ENCODE data around the gene EFHD2.
"Not testable (repeated sequence)": the region's sequence is repeated elsewhere in the genome, so short reads cannot be mapped to it uniquely, and the experiment has no call there.

Gene EFHD2

DNA sequence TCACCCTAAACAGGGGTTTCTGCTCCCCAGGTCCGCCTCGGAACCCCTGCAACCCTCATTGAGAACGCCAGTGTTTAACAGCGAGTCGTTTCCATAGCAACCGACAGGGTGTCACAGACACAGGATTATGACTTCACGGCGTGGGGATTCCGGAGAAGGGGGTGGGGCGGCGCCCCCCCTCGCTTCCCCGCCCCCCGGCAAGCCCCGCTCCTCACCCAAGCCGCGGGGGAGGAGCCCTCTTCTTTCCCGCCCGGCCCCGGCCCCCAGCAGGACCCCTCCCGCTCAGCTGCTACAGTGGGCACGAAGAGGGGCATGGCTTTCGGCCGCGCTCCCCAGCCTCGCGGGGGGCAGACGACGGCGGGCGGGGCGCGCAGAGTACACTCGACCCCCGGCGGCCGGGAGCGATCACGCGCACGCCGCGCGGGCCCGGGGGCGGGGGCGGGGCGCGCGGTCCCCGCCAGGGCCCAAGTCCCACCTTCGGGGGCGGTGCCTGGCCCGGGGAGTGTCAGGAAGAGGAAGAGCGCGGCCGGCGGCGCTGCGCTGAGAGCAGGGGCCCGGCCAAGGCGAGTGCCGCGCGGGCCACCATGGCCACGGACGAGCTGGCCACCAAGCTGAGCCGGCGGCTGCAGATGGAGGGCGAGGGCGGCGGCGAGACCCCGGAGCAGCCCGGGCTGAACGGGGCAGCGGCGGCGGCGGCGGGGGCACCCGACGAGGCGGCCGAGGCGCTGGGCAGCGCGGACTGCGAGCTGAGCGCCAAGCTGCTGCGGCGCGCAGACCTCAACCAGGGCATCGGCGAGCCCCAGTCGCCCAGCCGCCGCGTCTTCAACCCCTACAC is at the start of gene EFHD2:
EFHD2 (plus strand) TSS at position 501 of the 835 bp plus-strand sequence; CDS start at position 585, 84 bp downstream.
- peak; percentile 89 for DNase-seq

- DNase-seq, result no peak
These were observed 49.0 kb upstream of the EFHD2 start for GRCh38 chr1:15360700-15361099.

DNA sequence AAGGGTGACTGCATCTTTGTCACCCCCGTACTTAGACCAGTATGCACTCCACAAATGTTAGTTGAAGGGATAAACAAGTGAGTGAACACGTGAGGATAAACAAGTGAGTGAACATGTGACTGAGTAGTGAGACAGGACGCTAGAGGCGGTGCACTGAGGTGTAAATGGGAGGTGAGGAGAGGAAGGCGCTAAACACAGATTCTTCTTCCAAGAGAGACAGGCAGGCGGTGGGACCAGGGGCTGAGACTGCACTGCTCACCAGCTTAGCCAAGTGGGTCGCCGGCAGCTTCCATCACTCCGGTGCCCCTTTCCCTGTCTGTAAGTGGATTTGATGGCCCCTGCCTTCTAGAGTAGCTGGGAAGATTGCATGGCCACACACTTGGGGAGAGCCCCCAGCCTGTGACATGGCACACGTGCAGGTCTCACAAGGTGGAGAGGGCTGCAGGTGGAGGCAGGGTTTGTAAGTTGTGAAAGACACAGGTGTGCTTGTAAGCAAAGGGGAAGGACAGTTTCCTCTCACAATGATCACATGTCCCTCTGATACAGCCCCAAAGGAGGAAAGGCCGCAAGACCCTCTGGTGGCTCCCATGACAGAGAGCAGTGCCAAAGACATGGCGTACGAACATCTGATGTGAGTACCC is 47.5 kb upstream of the EFHD2 start:
- DNase-seq, result no peak

GRCh38 chr1:15362737-15363128 is 47.0 kb upstream of the EFHD2 start:
- DNase-seq, result no peak

GRCh38 chr1:15364740-15365139 is 44.9 kb upstream of the EFHD2 start:
- DNase-seq, result no peak

- no peak for DNase-seq
These were observed 40.8 kb upstream of the EFHD2 start for GRCh38 chr1:15368888-15369287.

GRCh38 chr1:15370268-15370667 is 39.4 kb upstream of the EFHD2 start:
- DNase-seq, result no peak

DNA sequence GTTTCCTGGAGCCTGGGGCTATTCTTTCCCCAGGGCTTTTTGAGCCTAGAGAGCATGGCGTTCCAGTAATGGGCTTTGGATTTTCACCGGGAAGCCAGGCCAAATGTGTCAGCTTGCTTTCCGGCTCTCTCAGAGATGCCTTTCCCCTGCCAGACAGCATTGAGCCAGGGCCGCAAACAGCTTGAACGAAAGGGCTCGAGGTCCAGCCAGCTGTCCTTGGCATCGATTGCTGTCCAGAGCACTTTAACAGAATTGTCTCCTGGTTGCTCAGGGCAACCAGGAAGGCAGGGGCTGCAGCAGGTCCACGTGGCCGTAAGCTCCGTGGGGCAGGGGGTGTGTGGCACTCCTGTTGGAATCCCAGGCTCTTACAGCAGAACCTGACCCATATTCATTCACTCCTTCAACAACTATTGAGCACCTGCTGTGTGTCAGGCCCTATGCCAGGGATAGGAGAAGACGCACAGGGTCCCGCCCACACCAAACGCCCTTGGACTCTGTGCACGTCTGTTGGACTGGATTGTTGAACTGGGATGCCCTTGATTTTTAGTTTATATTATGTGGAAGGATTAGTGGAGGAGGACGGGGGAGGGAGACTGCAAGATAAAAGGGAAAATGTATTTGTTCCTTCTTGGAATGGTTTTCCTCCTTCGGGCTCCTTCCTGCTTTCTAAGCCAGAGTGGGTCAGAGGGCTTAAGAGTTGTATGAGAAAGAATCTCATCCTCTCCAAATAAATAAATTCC is 38.7 kb upstream of the EFHD2 start:
- DNase-seq, result no peak

DNA sequence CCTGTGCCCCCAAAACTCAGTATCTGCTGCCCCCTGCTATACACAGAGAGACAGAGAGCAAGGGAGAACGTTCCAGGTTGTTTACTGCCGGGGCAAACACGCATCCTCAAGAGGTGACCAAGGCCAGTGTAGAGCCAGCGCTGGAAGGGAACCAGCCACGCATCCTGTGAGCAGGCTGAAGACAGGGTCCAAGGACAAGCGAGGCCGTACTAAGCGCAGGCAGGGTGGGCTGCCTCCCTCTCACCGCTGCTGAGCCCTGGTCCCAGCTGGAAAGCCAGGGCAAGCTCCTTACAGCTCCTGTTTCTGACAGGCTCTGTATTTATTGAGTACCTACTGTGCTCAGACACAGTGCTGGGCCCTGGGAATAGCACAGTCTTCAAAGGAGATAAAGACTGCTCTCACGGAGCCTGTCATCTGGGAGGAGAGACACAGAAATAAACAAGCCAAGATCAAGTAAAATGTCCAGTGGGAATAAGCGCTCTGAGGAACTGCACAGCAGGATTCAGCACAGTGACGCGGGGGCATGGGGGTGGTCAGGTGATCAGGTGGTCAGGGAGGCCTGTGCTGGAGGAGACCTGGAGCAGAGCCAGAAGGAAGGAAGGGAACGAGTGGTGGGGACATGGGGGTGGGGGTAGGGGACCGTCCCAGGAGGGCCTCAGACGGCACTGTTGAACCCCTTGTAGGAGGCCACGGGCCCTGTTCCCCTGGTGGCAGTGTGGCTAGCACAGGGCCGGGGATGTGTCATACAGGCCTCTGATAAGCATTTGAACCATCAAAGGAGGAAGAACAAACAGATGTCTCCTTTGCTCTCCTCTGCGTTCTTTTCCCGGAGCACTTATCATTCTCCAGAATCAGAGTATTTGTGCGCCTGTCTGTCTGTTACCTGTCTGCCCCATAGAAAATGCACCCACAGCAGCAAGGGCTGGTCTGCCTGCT is 37.8 kb upstream of the EFHD2 start:
- DNase-seq, result no peak

- DNase-seq, result no peak
These were observed 31.0 kb upstream of the EFHD2 start for GRCh38 chr1:15378729-15379128.

GRCh38 chr1:15379151-15379550 is 30.5 kb upstream of the EFHD2 start:
- DNase-seq, result not testable (repeated sequence)

GRCh38 chr1:15380601-15381508 is 28.8 kb upstream of the EFHD2 start:
- DNase-seq, result no peak

DNA sequence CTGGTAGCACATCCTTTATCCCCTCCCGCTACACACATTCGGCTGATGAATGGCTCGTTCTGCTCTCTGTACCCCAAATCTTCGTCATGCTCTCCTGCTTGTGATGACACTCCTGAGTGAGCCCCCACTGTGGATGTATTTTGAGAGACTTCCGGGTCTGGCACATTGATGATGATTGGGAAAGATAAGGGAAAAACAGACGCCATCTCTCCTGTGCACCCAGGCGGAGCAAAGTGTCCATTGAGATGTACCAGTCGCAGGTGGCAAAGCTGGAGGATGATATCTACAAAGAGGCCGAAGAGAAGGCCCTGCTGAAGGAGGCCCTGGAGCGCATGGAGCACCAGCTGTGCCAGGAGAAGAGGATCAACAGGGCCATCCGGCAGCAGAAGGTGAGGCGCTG is 27.9 kb upstream of the EFHD2 start:
- DNase-seq, result no peak

DNA sequence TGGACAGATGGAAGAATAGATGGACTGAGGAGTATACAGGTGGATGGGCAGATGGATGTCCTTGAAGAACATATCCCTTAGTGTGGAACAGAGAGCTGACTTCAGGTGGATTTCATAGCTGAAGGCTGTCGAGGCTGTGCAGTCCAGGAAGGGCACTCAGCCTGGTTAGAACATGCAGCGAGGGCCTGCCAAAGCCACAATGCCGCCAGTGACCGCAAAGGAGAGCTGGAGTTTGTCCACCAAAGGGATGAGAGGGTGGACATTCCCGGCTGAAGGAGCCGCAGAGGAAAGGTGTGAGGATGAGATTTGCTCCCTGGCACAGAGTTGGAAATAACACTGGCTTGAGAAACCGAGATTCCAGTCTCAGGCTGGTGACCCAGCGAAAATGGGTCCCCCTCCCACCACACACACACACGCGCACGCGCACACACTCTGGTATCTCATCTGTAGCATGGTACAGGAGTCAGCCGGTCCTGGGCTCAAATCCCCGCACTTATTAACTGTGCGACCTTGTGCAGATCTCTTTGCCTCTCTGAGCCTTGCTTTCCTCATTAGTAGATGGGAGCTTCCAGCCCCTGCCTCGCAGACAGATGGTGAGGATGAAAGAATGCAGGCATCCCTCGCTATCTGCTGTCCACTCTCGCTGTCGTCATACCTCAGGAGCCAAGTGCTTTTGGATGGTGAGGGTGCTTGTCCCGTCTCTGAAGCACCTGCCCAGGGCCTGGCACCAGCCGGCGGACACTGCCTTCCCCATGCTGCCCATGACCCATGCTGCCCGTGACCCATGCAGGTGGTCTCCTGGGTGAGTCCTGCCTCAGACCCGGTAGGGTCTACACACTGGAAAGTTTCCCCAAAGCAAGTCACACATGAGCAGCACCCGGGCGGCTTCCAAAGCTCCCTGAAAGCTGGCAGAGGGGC is 26.8 kb upstream of the EFHD2 start:
- DNase-seq, result no peak

- no peak for DNase-seq
These were observed 25.9 kb upstream of the EFHD2 start for GRCh38 chr1:15383810-15384209.

GRCh38 chr1:15384301-15384901 is 25.3 kb upstream of the EFHD2 start:
- no peak for DNase-seq

DNA sequence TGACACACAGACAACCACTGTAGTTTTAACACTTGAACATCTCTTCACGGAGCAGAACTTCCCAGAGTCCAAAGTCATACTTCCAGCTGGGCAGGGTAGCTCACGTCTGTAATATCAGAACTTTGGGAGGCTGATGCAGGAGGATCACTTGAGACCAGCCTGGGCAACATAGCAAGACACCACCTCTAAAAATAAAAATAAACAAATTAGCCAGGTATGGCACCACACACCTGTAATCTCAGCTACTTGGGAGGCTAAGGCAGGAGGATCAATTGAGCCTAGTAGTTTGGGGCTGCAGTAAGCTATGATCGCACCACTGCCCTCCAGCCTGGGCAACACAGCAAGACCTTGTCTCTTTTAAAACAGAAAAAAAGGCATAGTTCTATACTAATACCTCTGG is 24.3 kb upstream of the EFHD2 start:
- no peak for DNase-seq

DNA sequence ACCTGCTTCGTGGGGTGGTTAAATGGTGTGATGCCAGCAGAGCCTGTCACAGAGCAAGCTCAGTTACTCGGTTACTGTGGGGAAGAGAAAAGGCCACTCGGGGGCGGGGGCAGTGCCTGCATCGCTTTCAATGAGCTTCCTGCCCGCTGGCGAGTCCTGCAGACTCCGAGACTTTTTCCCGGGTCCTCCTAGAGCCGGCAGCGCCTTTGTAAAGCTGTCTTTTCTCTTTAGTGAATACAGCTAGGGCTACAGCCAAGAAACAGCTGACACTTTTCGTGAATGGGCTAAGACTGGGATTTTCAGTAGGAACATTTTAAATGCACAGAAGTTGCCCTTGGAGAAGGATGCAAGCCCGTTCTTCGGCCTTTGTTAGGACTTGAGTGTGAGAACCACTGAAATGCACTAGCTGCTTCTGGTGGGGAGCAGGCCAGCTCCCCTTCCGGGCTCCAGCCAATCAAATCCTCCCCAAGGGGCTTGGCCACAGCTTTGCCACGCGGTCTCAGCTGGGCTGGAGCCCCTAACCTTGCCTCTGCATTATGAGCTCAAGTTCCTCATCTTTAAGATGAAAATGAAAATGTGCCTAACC is 23.4 kb upstream of the EFHD2 start:
- DNase-seq, result peak; percentile 41

DNA sequence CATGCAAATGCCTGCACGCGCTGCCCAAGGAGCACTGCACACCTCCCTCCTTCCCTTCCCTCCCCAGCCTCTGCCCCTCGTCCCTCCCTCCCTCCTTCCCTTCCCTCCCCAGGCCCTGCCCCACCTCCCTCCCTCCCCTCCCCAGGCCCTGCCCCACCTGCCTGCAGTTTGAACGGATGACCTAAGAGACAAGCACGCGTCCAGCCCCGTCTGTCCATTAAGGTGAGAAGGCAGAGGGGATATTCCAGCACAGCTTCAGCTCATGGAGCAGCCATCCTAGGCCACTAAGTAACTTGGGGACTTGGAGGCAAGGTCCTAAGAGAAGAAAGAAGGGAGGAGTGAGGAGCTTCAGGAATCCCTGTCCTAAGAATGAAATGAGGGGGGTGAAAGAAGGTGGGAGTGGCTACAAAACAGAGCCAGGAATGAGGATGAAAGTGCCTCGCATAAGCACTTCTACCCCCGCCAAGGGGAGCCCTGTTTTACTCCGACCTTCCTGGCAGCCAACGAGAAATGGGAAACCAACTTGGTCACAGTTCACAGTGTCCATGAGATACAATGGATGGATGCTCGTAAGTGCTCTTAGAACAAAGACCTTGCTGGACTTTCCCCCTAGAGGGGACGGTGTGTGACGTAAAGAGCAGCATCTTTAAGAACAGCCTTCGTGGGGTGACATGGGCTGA is 21.3 kb upstream of the EFHD2 start:
- DNase-seq, result no peak
